Mucosa of descending colon (tissue), 3 donors: ENCODE data around the gene SCARB1. TPM values are rescaled to one million over a fixed set of nuclear protein-coding genes. Genes with fewer than 3 reads are reported as not detected.

Source experiments
- ATAC-seq: fragments of 200-7000 bp; cut with Tn5 transposase; one replicate; pipeline ENCODE4 v1.9.1; 2020; ENCODE audit warnings: mild to moderate bottlenecking, moderate library complexity
- DNase-seq, 3 donors: peaks; one replicate each; pipeline ENCODE4 v3.0.0-alpha.2; 2020
- H3K36me3 ChIP-seq: fragments of 200-600 bp; one replicate; pipeline ENCODE4 v1.8.0; 2021; ENCODE audit warnings: low read depth, mild to moderate bottlenecking
- H3K4me1 ChIP-seq: fragments of 200-600 bp; one replicate; pipeline ENCODE4 v1.8.0; 2021; ENCODE audit warnings: low read depth, mild to moderate bottlenecking
- H3K4me3 ChIP-seq: fragments of 200-600 bp; one replicate; pipeline ENCODE4 v1.8.0; 2021; ENCODE audit warnings: mild to moderate bottlenecking
- H3K9me3 ChIP-seq: fragments of 200-600 bp; one replicate; pipeline ENCODE4 v1.8.0; 2021; ENCODE audit warnings: mild to moderate bottlenecking
- intact Hi-C, 2 donors: fragments of 100-400 bp; cut with DNase I in 1 of 2; cut with micrococcal nuclease in 1 of 2; formaldehyde crosslinking; loops; one replicate each; pipeline versions ENCODE4 v1.11.0 to v1.11.1; 2022; cut with DNase I, micrococcal nuclease
- total RNA-seq, 3 donors: library from RNA; stranded (reverse); fragmentation: NEBNext Ultra II Directional in 2 of 3; extraction: Animal tissue kit (Norgen Biotek cat#: 25700) in 2 of 3; gene quantifications; one replicate each; pipeline versions ENCODE4 v1.2.1 to v1.2.4, GENCODE V29; 2021 to 2023
- TF ChIP-seq, protein P1 (sequence below): fragments of 200-600 bp; IDR thresholded peaks from one replicate; pipeline ENCODE4 v1.8.0; 2022; ENCODE audit warnings: antibody characterized with exemption, mild to moderate bottlenecking
- donor health status: DM: no; HTN: no; CAD: no; lungs with moderate emphysema.
- donor health status: DM: no; HTN: no; CAD: no.
- donor health status: DM: no; HTN: yes; CAD: no.

Gene SCARB1
- total RNA-seq, 3 donors from 2014 or later: 23.0 to 55.1 (median 31.2) TPM

DNA sequence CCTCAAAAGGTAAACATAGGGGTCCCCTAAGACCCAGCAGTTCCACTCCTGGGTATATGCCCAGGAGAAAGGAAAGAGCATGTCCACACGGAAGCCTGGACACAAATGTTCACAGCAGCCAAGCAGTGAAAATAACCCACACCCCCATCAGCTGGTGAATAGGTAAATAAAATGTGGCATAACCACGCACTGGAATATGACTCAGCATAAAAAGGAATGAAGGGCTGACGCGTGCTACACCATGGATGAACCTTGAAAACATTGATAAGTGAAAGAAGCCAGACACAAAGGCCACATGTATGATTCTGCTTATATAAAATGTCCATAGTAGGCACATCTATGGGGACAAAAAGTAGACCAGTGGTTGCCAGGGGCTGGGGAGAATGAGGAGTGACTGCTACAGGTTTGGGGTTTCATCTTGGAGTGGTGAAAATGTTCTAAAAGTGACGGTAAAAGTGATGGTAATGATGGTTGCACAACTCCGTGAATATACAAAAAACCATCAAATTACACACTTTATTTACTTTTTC is 3.8 kb upstream of the SCARB1 start:
- Histone ChIP-seq H3K4me3 (no peak overlapping the region), H3K4me1 (peaks cover 14% of the 10 kb centered on the region), H3K9me3 (no peaks in the 10 kb centered on the region), H3K36me3 (no peaks in the 10 kb centered on the region)
- DNase-seq (peak in 1 of 3 donors; percentile 44), ATAC-seq (peak; percentile 19)
- intact Hi-C loops: no loop called here
- TF ChIP-seq, protein P1, sequence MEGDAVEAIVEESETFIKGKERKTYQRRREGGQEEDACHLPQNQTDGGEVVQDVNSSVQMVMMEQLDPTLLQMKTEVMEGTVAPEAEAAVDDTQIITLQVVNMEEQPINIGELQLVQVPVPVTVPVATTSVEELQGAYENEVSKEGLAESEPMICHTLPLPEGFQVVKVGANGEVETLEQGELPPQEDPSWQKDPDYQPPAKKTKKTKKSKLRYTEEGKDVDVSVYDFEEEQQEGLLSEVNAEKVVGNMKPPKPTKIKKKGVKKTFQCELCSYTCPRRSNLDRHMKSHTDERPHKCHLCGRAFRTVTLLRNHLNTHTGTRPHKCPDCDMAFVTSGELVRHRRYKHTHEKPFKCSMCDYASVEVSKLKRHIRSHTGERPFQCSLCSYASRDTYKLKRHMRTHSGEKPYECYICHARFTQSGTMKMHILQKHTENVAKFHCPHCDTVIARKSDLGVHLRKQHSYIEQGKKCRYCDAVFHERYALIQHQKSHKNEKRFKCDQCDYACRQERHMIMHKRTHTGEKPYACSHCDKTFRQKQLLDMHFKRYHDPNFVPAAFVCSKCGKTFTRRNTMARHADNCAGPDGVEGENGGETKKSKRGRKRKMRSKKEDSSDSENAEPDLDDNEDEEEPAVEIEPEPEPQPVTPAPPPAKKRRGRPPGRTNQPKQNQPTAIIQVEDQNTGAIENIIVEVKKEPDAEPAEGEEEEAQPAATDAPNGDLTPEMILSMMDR: no peak

DNA sequence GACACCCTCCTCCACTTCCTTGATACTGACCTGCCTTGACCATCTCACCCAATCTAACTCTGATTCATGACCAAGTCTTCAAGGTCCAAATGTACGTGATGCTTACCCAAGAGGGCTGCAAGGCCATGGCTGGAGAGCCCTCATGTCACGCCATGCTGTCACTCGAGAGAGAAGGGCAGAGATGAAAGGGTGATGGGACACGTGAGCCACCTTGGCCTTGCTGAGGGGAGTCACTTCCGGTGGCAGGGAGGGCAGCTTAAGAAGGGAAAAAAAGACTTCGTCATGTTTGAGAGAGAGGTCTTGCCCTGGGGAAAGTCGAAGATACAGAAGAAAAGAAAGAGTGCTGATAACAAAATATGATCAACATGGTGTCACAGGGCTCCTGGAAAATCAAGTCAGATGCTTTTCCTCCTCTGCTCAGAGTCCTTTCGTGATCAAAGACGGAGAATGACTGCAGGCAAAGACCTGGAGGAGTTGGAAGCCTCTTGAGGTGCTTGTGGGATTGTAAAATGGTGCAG is 3.3 kb upstream of the SCARB1 start:
- no peak for ATAC-seq
- DNase-seq: no peak
- no peaks in the 10 kb centered on the region for H3K36me3 ChIP-seq
- H3K4me3 ChIP-seq: no peak overlapping the region
- TF ChIP-seq, protein P1: no peak
- peaks cover 15% of the 10 kb centered on the region for H3K4me1 ChIP-seq
- H3K9me3 ChIP-seq: no peaks in the 10 kb centered on the region
- intact Hi-C loops: no loop called here

DNA sequence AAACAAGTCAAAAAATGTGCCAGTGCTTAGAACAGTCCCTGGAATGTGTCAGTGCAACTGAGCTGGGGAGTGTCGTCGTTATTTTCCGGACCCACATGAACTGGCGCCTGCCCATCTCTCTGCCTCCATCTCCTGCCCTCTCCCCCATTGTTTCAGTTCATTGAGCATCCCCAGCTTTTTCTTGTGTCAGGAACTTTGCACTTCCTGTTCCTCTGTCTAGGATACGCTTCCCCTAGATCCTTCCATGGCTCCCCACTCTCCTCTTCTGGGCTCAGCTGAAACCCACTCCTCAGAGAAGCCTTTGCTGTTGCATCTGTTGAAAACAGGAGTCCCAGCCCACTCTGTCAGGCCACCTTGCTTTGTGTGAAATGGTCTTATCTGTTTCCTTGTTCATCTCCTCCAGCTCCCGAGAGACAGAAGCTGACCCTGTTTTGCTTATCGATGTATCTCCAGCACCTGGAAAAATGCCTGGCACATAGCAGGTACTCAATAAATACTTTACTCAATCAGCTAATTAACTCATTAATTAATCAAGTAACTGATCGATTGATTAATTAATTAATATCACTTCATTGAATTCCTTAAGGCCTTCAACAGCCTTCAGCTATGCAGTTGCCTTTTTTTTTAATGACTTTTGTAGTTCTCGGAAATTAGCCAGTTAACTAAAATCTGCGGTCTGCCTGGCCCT is 2.7 kb upstream of the SCARB1 start:
- peaks cover 15% of the 10 kb centered on the region for H3K4me1 ChIP-seq
- ATAC-seq (no peak), DNase-seq (no peak)
- no peaks in the 10 kb centered on the region for H3K9me3 ChIP-seq
- no peaks in the 10 kb centered on the region for H3K36me3 ChIP-seq
- no peak overlapping the region for H3K4me3 ChIP-seq
- intact Hi-C loops: no loop called here
- TF ChIP-seq, protein P1: no peak

GRCh38 chr12:124865728-124866127 is 2.1 kb upstream of the SCARB1 start:
- DNase-seq (no peak), ATAC-seq (no peak)
- Histone ChIP-seq H3K36me3 (no peaks in the 10 kb centered on the region), H3K4me1 (peaks cover 15% of the 10 kb centered on the region), H3K4me3 (no peak overlapping the region), H3K9me3 (no peaks in the 10 kb centered on the region)
- intact Hi-C loops: no loop called here
- TF ChIP-seq, protein P1: no peak

GRCh38 chr12:124864326-124864752 is 675 bp upstream of the SCARB1 start:
- Histone ChIP-seq H3K9me3 (no peaks in the 10 kb centered on the region), H3K4me1 (peaks cover 15% of the 10 kb centered on the region), H3K36me3 (no peaks in the 10 kb centered on the region), H3K4me3 (no peak overlapping the region)
- DNase-seq: peak in 2 of 3 donors; percentile 29 to 53
- intact Hi-C loops: no loop called here
- no peak for ATAC-seq
- TF ChIP-seq, protein P1: no peak
